HG03175 (cell line): ENCODE data around the gene LMCD1.

Source experiments
- ATAC-seq: cut with Tn5 transposase; IDR thresholded peaks from one replicate; pipeline ENCODE4 v1.9.1; 2021; ENCODE audit warnings: mild to moderate bottlenecking, moderate library complexity; ENCODE audit not compliant: unreplicated experiment

Gene LMCD1

DNA sequence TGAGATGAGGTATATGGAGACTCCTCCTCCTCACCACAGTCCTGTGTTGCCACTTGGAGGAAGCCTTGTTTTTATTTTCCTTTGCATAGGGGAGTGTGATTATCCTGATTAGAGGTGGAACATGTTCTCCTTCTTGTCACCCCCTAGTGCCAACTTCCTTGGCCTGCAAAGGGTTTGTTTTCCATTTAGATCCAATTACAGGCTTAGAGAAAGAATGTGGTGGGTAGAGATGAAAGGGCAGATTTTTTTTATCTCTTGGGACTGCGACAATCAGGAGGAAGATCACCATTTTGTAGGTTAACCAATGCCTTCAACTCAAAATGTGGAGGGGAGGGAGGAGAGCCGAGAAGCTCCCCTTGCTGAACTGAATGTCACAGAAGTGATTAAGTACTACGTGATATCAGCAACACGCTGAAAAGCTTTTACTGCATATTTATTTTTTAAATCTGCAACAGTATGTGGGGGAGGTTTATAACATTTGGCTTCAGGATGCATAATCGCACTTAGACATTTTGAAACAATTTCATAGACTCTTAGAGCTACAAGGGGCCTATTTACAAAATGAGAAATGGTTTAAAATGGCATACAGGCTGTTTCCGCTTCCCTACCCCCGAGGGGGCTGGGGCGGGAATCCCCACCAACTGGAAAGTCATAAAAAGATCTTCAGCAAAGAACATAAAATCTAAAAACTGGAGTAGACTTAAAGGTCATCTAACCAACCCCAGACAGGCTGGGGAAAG, 2.4 kb downstream of the LMCD1 start:
- ATAC-seq = no peak

DNA sequence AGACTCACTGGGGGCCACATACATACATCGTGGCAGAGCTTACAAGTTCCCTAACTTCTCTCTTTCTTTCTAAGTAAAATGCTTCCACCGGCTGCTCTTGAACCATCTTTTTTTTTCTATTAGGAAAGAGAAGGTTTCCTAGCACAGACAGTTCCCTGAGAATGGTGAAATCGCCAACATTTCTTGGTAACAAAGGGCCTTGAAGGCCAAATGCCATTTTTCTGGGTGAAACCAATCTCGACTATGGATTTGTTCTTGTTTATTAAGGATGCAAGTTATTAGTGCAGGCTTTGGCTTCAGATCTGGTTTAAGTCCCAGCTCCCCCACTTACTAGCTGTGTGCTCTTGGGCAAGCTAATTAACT, 3.0 kb downstream of the LMCD1 start:
- ATAC-seq = no peak

DNA sequence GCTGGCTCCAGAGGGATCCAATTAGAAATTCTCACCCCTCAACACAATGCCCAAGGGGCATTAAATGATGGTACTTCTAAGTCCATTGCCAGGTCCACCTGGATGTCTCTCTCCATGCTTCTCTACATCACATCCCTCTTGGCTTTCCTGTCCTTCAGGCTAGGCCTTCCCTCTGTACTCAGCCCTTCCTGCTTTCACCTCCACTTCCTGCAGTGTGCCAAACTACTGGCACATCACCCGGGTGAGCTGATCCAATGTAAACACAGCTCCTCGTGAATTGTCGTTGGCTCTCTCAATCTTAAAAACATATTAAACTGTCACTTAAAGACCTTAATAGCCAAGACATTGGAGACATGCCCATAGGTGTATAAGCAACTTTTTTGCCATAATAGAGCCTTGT, 4.0 kb downstream of the LMCD1 start:
- ATAC-seq = no peak

DNA sequence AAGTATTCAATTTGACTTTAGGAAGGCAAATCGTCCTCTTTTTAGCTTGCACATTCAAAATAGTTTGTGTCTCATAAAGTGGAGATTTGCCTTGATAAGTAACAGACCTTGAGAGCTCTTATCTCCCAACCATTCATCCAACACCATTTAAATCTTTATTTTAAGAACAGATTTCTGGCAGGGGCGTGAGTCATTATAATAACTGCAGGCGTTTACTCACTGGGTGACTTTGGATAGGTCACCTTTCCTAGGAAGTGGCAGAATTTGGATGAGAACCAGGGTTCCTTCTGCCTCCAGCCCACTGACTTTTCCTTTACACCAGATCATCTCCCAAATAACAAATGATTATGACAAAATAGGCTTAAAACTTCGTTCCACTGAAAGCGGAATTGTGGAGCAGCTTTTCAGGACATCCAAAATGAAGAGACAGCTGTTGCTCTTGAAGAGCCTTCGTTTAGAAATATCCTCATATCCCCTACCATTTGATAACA, 5.0 kb downstream of the LMCD1 start:
- no peak for ATAC-seq

DNA sequence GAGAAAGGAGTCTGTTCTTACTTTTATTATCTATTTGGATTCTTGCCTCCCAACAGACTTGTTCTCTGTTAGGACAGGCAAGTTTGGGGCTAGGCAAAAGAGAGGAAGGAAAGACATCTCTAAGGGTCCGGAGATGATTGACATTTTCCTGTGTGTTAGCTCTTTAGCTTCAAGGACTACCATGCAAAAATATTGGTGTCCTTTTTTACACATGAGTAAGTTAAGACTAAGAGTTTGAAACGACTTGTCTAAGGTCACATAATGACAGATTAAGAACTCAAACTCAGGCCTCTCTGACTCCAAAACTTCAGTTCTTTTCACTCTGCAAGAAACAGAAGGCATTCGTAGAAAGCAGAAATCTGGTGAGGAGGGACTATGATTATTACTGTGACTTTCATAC, 5.9 kb downstream of the LMCD1 start:
- no peak for ATAC-seq

DNA sequence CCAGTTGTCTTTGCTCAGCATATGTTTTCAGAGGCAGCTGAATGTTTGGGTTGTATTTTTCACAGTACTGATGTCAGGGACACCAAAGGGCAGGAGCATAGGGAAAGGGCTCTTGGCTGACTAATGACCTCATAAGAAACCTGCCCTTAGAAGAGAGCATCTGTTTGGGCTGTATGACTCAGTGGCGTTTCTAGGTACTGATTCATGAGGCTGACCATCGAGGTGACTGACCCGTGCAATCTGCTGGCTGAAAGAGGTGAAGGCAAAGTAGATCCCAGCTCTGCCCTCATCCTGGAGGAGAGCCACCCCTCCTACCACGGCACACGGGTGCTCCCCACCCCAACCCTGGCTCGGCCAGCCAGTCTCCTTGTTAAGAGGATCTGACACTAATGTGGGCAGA, 8.3 kb downstream of the LMCD1 start:
- no peak for ATAC-seq

DNA sequence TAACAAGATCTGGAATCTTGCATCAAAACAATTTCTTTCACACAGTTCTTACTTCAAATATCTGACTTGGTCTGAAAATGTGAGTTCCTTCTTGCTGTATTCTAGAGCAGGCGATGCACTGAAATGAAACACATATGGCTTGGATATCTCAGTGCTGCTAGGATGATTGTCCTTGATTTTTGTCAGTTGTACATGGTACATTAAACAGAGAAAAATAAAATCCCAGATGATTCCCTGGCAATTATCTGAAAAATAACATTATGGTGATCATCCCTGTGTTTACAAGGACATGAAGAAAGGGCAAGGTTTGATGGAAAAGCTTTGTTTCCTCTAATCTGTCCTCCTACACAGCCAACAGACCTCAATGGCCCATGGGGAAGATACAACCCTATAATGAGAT, 10.6 kb downstream of the LMCD1 start:
- ATAC-seq = no peak

DNA sequence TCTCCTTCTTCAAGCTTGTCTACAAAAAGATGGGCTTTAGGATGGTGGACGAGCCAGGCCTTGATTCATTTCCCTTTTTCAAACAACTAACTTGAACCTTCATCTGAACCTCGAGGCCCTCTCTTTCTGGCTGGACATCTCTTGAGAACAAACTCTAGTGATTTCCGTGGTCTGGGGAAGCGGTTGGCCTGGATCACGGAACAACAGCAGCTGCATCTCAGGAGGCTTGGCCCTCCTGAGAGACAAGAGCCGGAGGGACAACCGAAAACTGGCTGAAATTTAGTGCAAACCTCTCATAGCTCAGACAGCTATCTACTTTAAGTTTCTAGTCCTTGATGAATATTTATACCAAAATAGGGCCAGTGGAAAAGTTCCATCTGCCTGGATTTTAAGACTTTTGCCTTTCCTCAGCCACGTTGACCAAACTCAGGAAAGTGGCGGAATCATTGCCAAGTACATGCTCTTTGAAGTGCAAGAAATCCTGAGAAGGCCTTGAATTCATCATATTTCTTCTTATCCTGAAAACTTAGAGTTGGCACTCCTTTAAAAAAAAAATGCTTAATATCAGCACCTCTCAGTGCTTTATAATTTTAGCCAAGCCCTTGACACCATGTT, 14.5 kb downstream of the LMCD1 start:
- ATAC-seq = no peak

DNA sequence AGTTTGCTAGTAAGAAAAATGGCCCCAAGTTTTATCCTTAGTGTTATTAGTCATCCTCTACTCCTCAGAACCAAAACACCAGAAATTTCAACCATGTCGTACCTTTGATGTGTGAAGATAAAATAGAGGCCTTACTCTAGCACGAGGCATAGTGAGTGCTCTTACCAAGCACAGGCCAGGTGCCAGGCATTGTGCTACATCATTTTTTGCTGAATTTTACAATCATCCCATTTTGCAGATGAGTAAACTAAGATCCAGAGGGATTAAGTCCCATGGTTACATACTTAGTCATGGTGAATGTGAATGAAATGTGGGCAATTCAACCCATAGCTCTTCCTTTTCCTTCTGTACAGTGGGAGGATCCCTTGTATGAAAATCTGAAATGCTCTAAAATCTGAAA, 15.2 kb downstream of the LMCD1 start:
- no peak for ATAC-seq

DNA sequence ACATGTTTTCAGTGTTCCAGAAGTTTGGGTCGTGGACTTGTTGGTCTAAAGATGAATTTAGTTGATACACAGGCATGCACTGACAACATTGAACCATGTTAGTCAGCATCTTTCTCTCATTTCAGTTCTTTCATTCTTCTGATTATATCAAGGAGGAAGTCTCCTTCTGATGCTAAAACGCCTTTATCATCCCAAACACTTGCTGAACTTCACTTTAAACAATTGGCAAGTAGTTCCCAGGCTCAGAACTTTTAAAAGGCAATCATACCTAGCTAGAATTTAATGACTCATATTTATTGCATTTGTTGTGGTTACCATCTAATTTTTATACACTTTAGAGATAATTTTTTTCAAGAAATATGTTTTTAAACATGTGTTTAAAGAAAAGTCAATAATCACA, 15.9 kb downstream of the LMCD1 start:
- no peak for ATAC-seq

DNA sequence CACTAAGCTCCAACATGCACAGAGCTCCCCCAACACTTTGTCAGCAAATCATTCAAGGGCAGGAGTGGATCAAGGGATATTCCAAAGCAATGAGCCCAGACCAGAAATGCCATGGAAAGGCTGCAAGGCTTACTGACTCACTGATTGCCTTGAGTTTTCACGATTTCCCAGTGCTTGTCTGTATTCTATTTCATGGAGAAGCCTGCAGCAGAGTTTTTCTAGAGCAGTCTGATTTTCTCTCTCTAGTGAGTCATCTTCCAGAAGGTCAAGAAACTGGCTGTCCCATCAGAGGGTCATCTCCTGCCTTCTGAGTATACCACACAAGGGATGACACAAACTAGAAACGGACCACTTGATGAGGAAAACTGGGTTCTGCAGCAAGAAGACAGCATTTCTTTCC, 16.5 kb downstream of the LMCD1 start:
- no peak for ATAC-seq

DNA sequence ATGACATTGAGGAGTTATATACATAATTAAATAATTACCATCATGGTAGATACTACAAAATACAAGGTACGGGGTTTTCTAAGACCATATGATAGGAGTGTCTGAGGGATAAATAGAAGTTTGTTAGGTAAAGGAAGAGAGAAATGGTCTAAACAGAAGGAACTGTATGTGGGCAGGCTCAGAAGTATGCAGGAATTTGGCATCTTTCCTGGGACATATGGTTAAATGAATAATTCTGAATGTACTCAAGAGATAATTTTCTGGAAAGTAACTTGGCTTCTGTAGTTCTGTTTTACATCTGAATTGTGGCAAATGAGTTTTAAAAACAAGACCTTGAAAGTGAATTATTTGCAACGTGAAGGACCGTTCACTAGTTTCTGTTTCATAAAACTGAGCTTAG, 17.5 kb downstream of the LMCD1 start:
- no peak for ATAC-seq

DNA sequence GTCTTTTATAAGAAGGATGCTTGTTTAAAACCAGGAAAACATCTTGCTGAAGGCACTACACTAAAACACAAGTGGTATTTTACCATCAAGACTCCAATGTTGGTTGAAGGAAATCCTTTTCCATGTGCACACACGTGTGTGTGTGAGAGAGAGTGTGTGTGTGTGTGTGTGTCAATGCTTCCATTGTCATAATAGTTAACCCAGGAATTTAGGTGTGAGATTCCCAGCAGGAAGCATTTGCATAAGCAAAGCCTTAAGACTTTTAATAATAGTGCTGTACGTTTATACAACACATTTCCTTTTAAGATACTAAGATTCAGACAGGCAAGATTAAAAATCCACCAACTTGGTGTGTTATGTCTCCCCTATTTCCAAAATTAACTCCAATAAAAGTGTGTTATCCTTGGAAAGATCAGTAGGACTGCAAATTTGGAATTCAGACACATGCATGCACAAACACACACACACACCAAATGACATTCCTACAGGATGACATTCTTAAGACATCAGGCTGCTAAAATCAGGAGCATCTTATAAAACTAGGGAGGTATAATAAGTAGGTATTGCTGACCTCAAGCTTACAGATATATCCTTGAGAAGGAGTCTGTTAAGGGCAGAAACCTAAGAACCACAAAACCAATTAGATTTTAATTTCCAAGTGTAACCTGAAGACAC, 18.3 kb downstream of the LMCD1 start:
- ATAC-seq = no peak

DNA sequence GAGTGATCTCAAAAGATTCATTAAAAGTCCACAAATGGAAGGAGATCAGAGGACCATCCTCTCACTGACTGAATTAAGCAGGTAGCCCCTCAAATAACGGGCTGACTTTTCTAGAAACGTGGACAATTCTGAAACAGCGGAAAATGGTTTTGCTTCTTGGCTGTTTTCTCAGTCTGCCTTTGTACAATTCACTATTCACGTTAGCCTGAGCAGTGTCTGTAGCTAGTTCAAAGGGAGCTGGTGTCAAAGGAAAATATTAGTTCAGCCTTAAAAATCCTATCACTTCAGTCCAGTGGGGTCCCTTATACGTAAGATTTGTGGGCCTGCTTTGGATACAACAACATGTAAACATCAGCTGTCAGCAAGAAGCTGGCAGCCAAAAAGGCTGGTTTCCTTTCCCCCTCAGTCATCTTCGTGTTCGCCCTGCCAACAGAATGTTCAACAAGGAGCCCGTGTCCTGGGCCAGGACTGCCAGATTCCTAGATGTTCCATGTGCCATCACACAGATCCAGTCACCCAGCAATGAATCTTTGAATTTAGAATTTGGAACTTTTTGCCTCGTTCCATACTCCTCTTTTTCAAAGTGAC, 19.3 kb downstream of the LMCD1 start:
- no peak for ATAC-seq

DNA sequence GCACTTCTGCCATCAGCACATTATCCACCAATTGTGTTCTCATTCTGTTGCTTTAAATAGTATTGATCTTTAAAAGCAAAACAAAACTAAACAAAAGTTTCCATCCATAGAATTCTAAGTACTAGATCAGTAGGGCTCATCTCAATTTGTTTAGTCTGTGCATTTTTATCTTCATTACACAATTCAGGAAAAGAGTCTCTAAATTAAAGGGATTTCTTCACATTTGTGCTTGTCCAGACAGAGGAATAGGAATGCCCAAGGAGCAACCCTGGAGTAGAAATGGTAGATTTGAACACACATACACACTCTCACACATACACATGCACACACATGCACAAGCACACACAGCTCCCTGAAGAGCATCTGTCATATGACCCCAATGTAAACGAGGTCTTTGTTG, 21.4 kb downstream of the LMCD1 start:
- ATAC-seq = no peak

DNA sequence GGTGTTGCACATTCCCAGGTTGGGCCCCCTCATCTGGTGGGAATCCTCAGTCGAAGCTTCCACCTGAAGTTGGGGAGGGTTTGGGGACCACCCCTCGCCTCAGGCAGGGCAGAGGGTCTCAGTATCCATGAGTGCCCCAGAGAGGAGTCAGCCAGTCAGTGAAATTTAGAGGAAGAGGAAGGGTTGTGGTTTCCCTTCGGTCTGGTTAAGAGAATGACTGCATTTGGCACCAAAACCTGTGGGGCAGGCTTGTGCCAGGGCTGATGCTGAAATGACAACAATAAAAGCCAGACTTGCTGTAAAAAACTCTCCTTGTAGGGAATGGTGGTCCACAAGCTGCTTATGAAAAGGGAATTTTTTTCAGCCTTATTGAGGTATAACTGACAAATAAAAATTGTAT, 22.6 kb downstream of the LMCD1 start:
- no peak for ATAC-seq

DNA sequence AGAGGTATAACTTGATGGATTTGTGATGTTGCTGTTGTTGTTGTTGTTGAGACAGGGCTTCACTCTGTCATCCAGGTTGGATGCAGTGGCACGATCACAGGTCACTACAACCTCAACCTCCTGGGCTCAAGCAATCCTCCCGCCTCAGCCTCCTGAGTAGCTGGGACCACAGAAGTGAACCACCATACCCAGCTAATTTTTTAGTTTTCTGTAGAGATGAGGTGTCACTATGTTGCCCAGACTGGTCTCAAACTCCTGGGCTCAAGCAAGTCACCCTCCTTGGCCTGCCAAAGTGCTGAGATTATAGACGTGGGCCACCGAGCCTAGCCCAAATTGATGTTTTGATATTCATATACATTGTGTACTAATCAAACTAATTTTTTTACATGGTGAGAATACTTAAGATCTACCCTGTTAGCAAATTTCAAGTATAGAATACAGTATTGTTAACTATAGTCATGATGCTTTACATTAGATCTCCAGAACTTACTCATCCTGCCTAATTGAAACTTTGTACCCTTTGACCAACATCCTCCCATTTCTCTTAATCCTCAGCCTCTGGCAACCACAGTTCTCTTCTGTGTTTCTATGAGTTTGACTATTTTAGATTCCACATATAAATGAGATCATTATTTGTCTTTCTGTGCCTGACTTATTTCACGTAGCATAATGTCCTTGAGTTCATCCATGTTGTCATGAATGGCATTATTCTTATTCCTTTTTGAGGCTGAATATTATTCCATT, 23.2 kb downstream of the LMCD1 start:
- no peak for ATAC-seq

DNA sequence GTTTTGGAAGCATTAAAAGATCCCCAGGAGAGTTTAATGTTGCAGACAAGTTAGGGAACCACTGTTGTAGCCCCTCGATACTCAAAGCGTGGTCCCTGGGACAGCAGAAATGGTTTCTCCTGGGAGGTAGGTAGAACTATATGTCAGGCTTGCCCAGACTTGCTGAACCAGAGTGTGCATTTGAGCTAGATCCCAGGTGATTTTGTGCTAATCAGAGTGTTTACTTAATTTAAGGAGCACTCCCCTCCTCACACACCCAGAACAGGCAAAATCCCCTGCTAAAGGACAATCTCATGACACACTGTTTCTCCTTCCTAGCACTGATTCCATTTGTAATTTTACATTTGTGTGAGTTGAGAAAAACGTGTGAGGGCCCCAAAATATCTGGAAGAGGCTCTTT, 24.3 kb downstream of the LMCD1 start:
- no peak for ATAC-seq

DNA sequence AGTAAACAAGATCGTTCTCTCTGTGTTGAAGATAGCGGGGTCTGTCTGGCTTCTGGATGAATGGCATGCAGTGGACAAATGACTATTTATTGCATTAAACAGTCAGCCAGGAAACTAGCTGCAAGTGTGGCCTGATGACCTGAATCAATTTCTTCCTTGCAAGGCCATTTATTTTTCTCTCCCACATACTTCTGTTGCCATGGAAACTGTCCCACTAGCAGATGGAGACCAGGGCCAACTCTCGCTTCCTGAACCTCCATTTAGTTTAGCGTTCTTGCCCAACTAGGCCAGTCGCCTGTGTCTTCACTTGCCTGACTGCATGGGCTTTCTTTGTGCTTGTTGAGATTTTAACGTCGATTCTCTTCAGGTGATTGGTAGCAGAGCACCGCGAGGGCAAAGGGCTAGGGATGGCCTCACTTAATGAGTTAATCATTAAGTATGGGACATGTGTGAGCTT, 27.6 kb downstream of the LMCD1 start:
- no peak for ATAC-seq

DNA sequence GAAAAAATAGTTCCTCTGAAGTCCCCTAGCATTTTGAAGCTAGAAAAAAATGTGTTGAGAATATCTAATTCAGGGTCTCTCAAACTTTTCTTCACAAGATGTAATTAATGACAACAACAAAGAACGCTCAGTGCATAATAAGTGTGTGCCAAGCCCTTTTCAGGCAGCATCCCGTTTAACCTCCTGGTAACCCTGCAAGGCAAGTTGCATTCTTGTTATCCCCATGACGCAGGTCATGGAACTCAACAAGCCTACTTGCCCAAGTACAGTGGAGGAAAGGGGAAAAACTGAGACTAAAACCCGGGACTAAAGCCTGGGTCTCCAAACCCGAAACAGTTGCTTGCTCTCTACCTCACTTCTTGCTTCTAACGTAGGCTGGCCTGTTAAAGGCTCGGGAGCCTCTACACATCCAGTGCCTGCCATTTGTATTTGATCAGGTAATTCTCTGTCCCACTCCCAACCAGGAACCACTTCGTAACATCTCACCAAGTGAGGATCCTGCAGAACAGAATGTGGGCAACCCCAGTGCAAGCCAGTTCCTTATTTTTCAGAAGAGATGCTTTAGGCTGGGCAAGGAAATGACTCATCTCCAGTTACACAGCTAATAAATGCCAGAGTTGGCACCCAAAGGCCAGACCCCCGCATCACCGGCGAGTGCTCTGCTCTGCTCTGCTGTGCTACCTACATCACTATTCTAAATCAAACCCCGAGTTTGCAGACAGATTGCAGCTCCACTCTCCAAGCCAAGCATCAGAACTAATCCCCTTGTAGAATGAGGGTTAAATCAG, 28.3 kb downstream of the LMCD1 start:
- ATAC-seq = no peak
